Lower lobe of right lung (tissue), 2 donors: Measurements from ENCODE around the gene ELF2. TPM values are rescaled to one million over a fixed set of nuclear protein-coding genes. Genes with fewer than 3 reads are reported as not detected.

Experiments
- ATAC-seq, 2 donors: fragments of 200-7000 bp; cut with Tn5 transposase; one replicate each; pipeline ENCODE4 v1.9.1; 2020 to 2022; ENCODE audit warnings: mild to moderate bottlenecking in 2 of 2, moderate library complexity in 2 of 2
- DNase-seq: peaks from one replicate; pipeline ENCODE4 v3.0.0-alpha.2; 2020
- H3K27ac ChIP-seq: fragments of 200-600 bp; one replicate; pipeline ENCODE4 v1.8.0; 2022
- H3K27me3 ChIP-seq: fragments of 200-600 bp; one replicate; pipeline ENCODE4 v1.8.0; 2022; ENCODE audit warnings: low read depth
- H3K36me3 ChIP-seq: fragments of 200-600 bp; one replicate; pipeline ENCODE4 v1.8.0; 2022; ENCODE audit warnings: mild to moderate bottlenecking
- H3K4me1 ChIP-seq: fragments of 200-600 bp; one replicate; pipeline ENCODE4 v1.8.0; 2022
- H3K4me3 ChIP-seq: fragments of 200-600 bp; one replicate; pipeline ENCODE4 v1.8.0; 2022; ENCODE audit warnings: mild to moderate bottlenecking
- H3K9me3 ChIP-seq: fragments of 200-600 bp; one replicate; pipeline ENCODE4 v1.8.0; 2022
- CTCF ChIP-seq: fragments of 200-600 bp; IDR thresholded peaks from one replicate; pipeline ENCODE4 v1.8.0; 2022; ENCODE audit warnings: antibody characterized with exemption, mild to moderate bottlenecking
- intact Hi-C: fragments of 100-400 bp; cut with DNase I; formaldehyde crosslinking; loops from one replicate; pipeline ENCODE4 v1.11.0; 2022
- total RNA-seq: library from RNA; stranded (reverse); fragmentation: NEBNext Ultra II Directional; extraction: Animal tissue kit (Norgen Biotek cat#: 25700); gene quantifications from one replicate; pipeline ENCODE4 v1.2.1, GENCODE V29; 2021
- donor health status: DM: no; HTN: yes; CAD: no; lungs with severe emphysema.

The ELF2 gene
- total RNA-seq, 1 donor from 2014 or later: 54.0 TPM

DNA sequence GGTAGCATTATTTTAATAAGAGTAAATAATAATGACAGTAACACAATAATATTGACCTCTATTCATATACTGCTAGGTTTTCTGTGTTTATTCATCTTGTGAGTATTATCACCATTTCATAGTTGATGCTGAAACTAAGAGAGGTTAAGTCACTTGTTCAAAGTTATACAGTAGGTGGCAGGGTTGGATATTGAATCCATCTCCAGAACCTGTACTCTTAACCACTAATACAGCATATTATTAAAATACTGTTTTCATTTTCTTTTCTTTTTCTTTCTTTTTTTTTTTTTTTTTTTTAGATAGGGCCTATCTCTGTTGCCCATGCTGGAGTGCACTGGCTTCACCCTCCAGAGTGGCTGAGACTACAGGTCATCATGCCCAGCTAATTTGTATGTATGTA lies 7.1 kb upstream of the ELF2 start:
- intact Hi-C loops: no loop called here
- TF ChIP-seq CTCF: no peak

DNA sequence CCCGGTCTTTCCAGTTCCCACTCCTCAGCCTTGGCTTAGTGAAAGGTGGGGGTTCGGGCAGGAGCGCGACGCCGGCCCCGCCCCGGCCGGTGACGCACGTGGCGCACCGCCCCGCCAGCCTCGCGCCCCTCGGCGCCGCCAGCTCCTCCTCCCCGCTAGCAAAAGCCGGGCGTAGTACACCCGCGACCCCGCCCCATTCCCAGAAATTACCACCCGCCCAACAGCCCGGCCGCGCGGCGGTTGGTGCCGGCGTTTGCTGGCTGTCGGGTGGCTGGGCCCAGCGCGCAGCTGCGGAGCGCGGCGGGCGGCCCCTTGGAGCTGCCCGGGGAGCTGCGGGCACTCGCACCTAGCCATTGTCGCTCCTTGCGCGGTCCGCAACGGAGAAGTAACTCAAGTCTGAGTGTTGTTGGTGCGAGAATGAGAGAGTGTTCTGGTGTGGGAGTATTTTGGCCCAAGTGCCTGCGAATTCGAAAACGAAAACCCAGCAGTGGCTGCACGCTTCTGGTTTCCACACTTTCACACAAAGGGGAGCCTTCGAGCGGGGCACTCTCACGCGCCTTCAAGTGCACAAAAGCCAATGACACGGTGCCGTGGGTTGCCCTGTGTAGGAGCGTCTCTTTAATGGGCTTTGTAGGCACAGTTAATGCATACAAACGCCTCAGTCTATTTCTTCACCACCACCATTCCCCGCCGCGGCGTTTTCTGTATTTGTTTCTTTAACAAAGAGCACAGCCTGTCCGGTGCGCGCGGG lies 1.0 kb upstream of the ELF2 start:
- no peaks in the 10 kb centered on the region for H3K36me3 ChIP-seq
- H3K9me3 ChIP-seq: no peaks in the 10 kb centered on the region
- H3K4me3 ChIP-seq: peak overlapping the region; percentile 96
- intact Hi-C loops: no loop called here
- peak overlapping the region; percentile 98 for H3K27ac ChIP-seq
- peak; percentile 97 for DNase-seq
- peak; percentile 90 to 93 for ATAC-seq
- peaks cover 24% of the 10 kb centered on the region for H3K4me1 ChIP-seq
- no peak for TF ChIP-seq CTCF
- no peaks in the 10 kb centered on the region for H3K27me3 ChIP-seq

More for the DNA sequence above, 7.1 kb upstream of the ELF2 start:
- H3K9me3 ChIP-seq: no peaks in the 10 kb centered on the region
- H3K27ac ChIP-seq: no peak overlapping the region
- ATAC-seq: peak in 1 of 2 donors; percentile 41
- H3K4me1 ChIP-seq: peaks cover 4% of the 10 kb centered on the region
- no peak for DNase-seq
- no peak overlapping the region for H3K4me3 ChIP-seq
- no peaks in the 10 kb centered on the region for H3K36me3 ChIP-seq
- no peaks in the 10 kb centered on the region for H3K27me3 ChIP-seq

DNA sequence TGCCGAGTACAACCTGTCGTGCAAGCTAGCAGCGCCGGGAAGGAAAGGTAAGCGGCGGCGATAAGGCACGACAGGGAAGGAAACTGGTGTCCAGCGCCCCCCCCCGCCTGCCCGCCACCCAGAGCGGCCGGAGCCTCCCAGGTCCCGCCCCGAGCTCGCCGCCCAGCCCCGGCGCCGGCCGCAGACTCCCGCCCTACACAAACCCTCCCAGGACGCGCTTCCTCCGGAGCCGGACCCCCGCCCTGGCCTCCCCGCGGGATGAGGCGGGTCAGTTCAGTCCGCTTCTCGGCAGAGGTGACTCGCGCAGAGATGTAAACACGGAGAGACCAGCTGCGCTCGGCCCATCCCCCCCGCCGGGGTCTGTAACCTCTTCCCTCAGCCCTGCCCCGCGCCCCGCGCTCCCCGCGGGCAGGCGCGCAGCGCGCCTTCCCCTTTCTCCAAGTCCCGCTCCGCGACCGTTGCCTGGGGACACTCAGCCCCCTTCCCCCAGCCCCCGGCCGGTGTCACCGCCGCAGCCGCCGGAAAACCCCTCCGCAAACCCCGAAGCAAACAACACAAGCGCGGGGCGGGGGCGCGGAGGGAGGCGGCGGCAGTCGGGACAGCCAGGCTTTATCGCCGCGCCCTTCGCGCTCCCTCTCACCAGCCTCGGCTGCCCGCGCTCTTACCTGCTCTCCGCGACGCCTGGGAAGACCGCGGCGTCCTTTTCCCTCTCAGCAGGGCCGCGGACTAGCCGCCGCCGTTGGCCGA lies 543 bp downstream of the ELF2 start:
- Histone ChIP-seq H3K27me3 (no peaks in the 10 kb centered on the region), H3K27ac (peak overlapping the region; percentile 98), H3K36me3 (no peaks in the 10 kb centered on the region), H3K4me1 (peaks cover 33% of the 10 kb centered on the region), H3K9me3 (no peaks in the 10 kb centered on the region), H3K4me3 (peak overlapping the region; percentile 96)
- intact Hi-C loops: no loop called here
- no peak for TF ChIP-seq CTCF
- peak; percentile 77 to 83 for ATAC-seq
- DNase-seq: peak; percentile 89

GRCh38 chr4:139175646-139176301 lies 1.2 kb downstream of the ELF2 start:
- peak overlapping the region; percentile 98 for H3K27ac ChIP-seq
- no peaks in the 10 kb centered on the region for H3K27me3 ChIP-seq
- peak in 1 of 2 donors; percentile 0 for ATAC-seq
- H3K4me3 ChIP-seq: peak overlapping the region; percentile 96
- TF ChIP-seq CTCF: no peak
- H3K4me1 ChIP-seq: peaks cover 34% of the 10 kb centered on the region
- intact Hi-C loops: no loop called here
- no peaks in the 10 kb centered on the region for H3K36me3 ChIP-seq
- DNase-seq: no peak
- no peaks in the 10 kb centered on the region for H3K9me3 ChIP-seq

- intact Hi-C loops: no loop called here
Measured at GRCh38 chr4:139171876-139172691, 4.9 kb downstream of the ELF2 start.

More at GRCh38 chr4:139171876-139172691, 4.9 kb downstream of the ELF2 start:
- no peak for ATAC-seq
- no peak overlapping the region for H3K4me3 ChIP-seq
- TF ChIP-seq CTCF: no peak
- peaks cover 45% of the 10 kb centered on the region for H3K4me1 ChIP-seq
- no peaks in the 10 kb centered on the region for H3K36me3 ChIP-seq
- H3K27me3 ChIP-seq: no peaks in the 10 kb centered on the region
- H3K27ac ChIP-seq: no peak overlapping the region
- no peak for DNase-seq
- no peaks in the 10 kb centered on the region for H3K9me3 ChIP-seq
